Measurements from ENCODE around the gene SLC39A9. TPM values are rescaled to one million over a fixed set of nuclear protein-coding genes. Genes with fewer than 3 reads are reported as not detected.
A peak's percentile ranks its signal among the peaks of the same experiment; 100 is the strongest.

SLC39A9 gene
- total RNA-seq, 1 experiment from 2014 or later, result 39.8 TPM

DNA sequence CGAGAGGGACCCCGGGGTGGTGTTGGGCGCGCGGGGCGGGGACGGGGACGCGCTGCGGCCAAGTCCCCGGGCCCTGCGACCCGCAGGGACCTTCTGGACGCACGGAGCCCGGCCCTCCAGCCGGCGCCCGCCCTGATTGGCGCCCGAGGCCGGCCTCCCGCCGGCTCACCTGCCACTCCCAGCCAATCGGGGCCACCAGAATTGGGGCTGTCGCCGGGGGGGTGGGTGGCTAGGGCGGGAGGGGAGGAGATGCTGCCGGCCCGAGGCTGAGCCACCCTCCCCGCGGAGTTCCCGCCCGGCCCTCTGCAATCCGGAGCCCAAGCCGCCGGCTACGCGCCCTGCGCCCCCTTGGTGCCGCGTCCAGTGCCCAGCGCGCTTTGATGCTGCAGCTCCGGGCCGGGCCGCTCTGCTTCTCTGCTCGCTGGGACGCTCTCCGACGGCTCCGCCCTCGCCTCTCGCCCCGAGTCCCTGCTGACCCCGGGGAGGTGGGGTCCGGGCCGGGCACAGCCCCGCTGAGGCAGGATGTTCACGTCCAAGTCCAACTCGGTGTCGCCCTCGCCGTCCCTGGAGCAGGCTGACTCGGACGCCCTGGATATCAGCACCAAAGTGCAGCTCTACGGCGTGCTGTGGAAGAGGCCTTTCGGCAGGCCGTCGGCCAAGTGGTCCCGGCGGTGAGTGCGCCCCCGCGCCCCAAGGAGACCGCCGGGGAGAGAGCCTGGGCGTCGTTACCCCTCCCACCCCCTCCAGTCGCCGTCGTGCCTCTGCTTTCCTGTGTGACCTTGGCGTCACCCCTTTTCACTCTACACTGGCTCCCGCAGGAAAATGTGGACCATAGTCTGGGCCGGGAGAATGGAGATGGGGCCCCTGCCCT, 86.2 kb downstream of the SLC39A9 start, which contains the start of gene PLEKHD1:
PLEKHD1 (plus strand) TSS at position 285 of the 871 bp plus-strand sequence; CDS start at position 523, 238 bp downstream.
- H3K23ac ChIP-seq (ENCODE audit: insufficient read length, low read depth, low read length), result no peak within 1 kb of the TSS
- no CpG with 5 or more reads among the region's 86 CpGs for WGBS (ENCODE audit: extremely low coverage, insufficient read length, low lambda C conversion rate)
- Mint-ChIP-seq H3K9me3 (0 out of 5 replicates have a peak, but pooled peaks cover 0 to 2% of the 10 kb centered on the region in 2 experiments), H3K36me3 (ENCODE audit: insufficient read depth in 1 of 3, low read depth in 3 of 3) (no peaks in the 10 kb centered on the region; a peak in 1 of 7 replicates), H3K4me1 (peaks cover 18 to 19% of the 10 kb centered on the region in 2 experiments), H3K4me3 (peak within 1 kb of the TSS; percentile 68 to 84), H3K27me3 (ENCODE audit: low read depth) (peaks cover 81% of the 10 kb centered on the region), H3K27ac (peak within 1 kb of the TSS in 1 of 3 experiments; percentile 85; a peak in 1 of 7 replicates)
- no peak within 1 kb of the TSS for H3T11ph ChIP-seq (ENCODE audit: low read length)
- no peak within 1 kb of the TSS for H4K8ac ChIP-seq (replicated peaks; ENCODE audit: insufficient read length, low read depth, low read length)
- no peak within 1 kb of the TSS; the same call in 1 of the 2 replicates for H3K14ac ChIP-seq (ENCODE audit: insufficient read depth, low read length)
- H4K20me1 ChIP-seq (ENCODE audit: control insufficient read depth, insufficient read depth, insufficient read length), result no peaks in the 10 kb centered on the region
- H2AFZ ChIP-seq (ENCODE audit: low read length), result no peak within 1 kb of the TSS
- no peaks in the 10 kb centered on the region for H3K79me2 ChIP-seq (ENCODE audit: insufficient read depth, low read length)
- TF ChIP-seq, protein P1, sequence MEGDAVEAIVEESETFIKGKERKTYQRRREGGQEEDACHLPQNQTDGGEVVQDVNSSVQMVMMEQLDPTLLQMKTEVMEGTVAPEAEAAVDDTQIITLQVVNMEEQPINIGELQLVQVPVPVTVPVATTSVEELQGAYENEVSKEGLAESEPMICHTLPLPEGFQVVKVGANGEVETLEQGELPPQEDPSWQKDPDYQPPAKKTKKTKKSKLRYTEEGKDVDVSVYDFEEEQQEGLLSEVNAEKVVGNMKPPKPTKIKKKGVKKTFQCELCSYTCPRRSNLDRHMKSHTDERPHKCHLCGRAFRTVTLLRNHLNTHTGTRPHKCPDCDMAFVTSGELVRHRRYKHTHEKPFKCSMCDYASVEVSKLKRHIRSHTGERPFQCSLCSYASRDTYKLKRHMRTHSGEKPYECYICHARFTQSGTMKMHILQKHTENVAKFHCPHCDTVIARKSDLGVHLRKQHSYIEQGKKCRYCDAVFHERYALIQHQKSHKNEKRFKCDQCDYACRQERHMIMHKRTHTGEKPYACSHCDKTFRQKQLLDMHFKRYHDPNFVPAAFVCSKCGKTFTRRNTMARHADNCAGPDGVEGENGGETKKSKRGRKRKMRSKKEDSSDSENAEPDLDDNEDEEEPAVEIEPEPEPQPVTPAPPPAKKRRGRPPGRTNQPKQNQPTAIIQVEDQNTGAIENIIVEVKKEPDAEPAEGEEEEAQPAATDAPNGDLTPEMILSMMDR (conservative IDR thresholded peaks at IDR 0.05), result no peak
- no peak within 1 kb of the TSS for H2BK15ac ChIP-seq (ENCODE audit: low read depth, low read length)
- H3K27ac ChIP-seq (ENCODE audit: insufficient read length, low read depth, low read length), result no peak within 1 kb of the TSS
- no peak within 1 kb of the TSS for H3K56ac ChIP-seq (ENCODE audit: insufficient read length, low read depth, low read length)
- H3K9me3 ChIP-seq (ENCODE audit: control insufficient read depth, low read depth, low read length), result no peaks in the 10 kb centered on the region
- peaks cover 13% of the 10 kb centered on the region for H3K23me2 ChIP-seq (ENCODE audit: insufficient read length, low read depth, low read length, poor library complexity, severe bottlenecking)
- no peak within 1 kb of the TSS for H3K4ac ChIP-seq (ENCODE audit: low read depth, low read length)
- no peak within 1 kb of the TSS for H2BK120ac ChIP-seq (ENCODE audit: low read depth, low read length, poor library complexity, severe bottlenecking)
- DNase-seq, result peak; percentile 90
- no peak within 1 kb of the TSS for H2BK5ac ChIP-seq (ENCODE audit: insufficient read length, low read length)
- peak within 1 kb of the TSS; percentile 3 for H3K18ac ChIP-seq (ENCODE audit: insufficient read length, low read depth, low read length)
- H2BK20ac ChIP-seq (ENCODE audit: low read depth, low read length, poor library complexity, severe bottlenecking), result no peak within 1 kb of the TSS
- no peaks in the 10 kb centered on the region for H3K4me1 ChIP-seq (ENCODE audit: insufficient read depth, low read length)
- H4K91ac ChIP-seq (ENCODE audit: insufficient read length, low read depth, low read length), result no peak within 1 kb of the TSS
- no peak within 1 kb of the TSS for H2AK5ac ChIP-seq (ENCODE audit: insufficient read length, low read length)
- no peak within 1 kb of the TSS for H2BK12ac ChIP-seq (ENCODE audit: insufficient read length, low read depth, low read length)
- no peaks in the 10 kb centered on the region for H3K79me1 ChIP-seq (ENCODE audit: insufficient read depth, low read depth, low read length, poor library complexity, severe bottlenecking)
- H3K4me2 ChIP-seq (ENCODE audit: insufficient read depth, insufficient read length, low read length), result peak within 1 kb of the TSS; percentile 91
- no peak within 1 kb of the TSS for H4K5ac ChIP-seq (ENCODE audit: insufficient read length, low read depth, low read length)
- peaks cover 33% of the 10 kb centered on the region; the same call in 1 of the 2 replicates for H3K27me3 ChIP-seq (ENCODE audit: insufficient read depth, low read length)
- H3K9ac ChIP-seq (ENCODE audit: extremely low read depth, insufficient read length, low read length), result no peak within 1 kb of the TSS
